ENCODE results near the gene TRRAP. TPM values are rescaled to one million over a fixed set of nuclear protein-coding genes. Genes with fewer than 3 reads are reported as not detected.
"Not testable (repeated sequence)": the region's sequence is repeated elsewhere in the genome, so short reads cannot be mapped to it uniquely, and the experiment has no call there.

The TRRAP gene
- total and polyA plus RNA-seq, 5 experiments from 2014 or later: 2.6 to 63.4 (median 5.9) TPM

DNA sequence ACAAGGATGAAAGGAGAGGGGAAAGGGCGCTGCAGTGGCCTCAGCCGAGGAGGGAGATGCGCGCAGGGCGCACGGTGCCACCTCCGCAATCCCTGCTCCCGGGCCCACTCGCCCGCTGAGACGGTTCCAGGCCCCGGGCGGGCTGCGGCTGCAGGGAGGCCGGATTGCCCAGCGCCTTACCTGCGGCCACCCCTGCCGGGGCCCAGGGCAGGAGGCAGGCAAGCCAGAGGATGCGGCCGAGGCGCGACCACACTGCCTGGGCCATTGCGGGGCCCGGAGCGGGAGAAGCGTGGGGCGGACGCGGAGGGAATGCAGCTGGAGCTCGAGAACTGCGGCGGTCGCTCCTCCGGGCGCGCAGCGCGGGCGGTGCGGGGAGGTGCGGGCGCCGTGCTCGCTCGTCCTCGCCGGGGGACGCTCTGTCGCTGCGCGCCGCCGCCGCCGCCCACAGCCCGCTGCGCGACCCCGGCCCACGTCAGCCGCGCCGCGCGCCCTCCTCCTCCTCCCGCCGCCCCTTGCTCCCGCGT lies 8.7 kb upstream of the TRRAP start, which contains the start of gene TMEM130:
Gene TMEM130 (minus strand): TSS at position 418 of the 524 bp plus-strand sequence. CDS start 153 bp downstream, at position 265.
- Mint-ChIP-seq H3K36me3 (no peaks in the 10 kb centered on the region), H3K27me3 (peaks cover 0 to 33% (median 8%) of the 10 kb centered on the region in 5 donors), H3K4me3 (peak within 1 kb of the TSS; percentile 72 to 83 (median 78)), H3K4me1 (peaks cover 0 to 10% (median 4%) of the 10 kb centered on the region in 4 donors), H3K9me3 (no peaks in the 10 kb centered on the region), H3K27ac (peak within 1 kb of the TSS in 2 of 10 donors; percentile 9 to 43)
- DNase-seq (no peak), ATAC-seq (peak in 1 of 2 donors; percentile 47)
- POLR2A ChIA-PET: no interaction called here

- H3K4me3 Mint-ChIP-seq: peak overlapping the region; percentile 72 to 83 (median 78)
- DNase-seq (peak; percentile 3 to 72 (median 34)), ATAC-seq (peak; percentile 77 to 86)
- no peaks in the 10 kb centered on the region for H3K36me3 Mint-ChIP-seq
- no peaks in the 10 kb centered on the region for H3K9me3 Mint-ChIP-seq
- POLR2A ChIA-PET: no interaction called here
- peaks cover 0 to 33% (median 8%) of the 10 kb centered on the region in 5 donors for H3K27me3 Mint-ChIP-seq
- peaks cover 0 to 10% (median 4%) of the 10 kb centered on the region in 4 donors for H3K4me1 Mint-ChIP-seq
- H3K27ac Mint-ChIP-seq: peak overlapping the region in 1 of 10 donors; percentile 43
Measured at GRCh38 chr7:98870121-98870651, 8.1 kb upstream of the TRRAP start.

DNA sequence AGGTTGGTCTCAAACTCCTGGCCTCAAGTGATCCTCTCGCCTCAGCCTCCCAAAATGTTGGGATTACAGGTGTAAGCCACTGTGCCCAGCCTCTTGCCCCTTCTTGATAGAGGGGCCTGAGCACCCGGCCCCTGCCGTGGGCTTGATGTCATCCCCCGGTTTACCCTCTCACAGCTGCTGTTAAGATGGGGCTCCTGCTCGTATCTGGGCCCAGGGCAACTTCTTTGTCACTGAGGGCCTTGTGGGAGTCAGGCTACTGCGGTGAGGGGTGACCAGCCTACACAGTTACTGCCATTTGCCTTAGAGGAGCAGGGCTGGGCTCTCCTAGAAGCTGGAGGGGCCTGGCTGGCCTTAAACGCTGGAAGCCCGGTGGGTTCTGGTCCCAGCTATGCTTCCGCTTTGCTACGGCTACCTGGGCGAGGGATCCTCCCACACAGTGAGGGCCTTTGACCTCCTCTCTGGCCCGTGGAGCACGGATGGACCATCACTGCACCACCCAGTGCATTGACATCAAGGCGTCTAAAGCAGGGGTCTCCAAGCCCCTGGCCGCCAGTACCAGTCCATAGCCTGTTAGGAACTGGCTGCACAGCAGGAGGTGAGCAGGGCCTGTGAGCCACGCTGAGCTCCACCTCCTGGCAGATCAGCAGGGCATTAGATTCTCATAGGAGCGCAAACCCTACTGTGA lies 7.4 kb upstream of the TRRAP start:
- peak overlapping the region in 1 of 10 donors; percentile 9 for H3K27ac Mint-ChIP-seq
- no peaks in the 10 kb centered on the region for H3K9me3 Mint-ChIP-seq
- peak overlapping the region; percentile 72 to 83 (median 78) for H3K4me3 Mint-ChIP-seq
- peaks cover 2 to 33% (median 8%) of the 10 kb centered on the region in 5 donors for H3K27me3 Mint-ChIP-seq
- DNase-seq (no peak), ATAC-seq (no peak)
- no peaks in the 10 kb centered on the region for H3K36me3 Mint-ChIP-seq
- POLR2A ChIA-PET: no interaction called here
- H3K4me1 Mint-ChIP-seq: peaks cover 0 to 10% (median 4%) of the 10 kb centered on the region in 4 donors

DNA sequence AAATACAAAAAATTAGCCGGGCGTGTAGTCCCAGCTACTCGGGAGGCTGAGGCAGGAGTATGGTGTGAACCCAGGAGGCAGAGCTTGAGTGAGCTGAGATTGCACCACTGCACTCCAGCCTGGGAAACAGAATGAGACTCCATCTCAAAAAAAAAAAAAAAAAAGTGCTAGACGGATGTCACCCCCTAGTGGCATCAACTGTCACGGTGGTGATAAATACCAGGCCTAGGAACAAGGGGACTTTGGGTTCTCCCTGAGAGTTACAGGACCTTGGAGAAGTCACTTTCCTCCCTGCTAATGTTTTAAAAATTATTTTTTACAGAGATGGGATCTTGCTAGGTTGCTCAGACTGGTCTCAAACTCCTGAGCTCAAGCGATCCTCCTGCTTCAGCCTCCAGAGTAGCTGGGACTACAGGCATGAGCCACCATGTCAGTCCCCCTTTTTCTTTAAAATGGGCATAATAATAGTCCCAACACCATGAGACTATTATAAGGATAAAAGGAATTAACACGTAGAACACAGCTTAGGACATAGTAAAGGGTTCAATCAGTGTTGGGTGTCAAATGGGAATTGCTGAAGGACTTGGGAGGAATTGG lies 5.9 kb upstream of the TRRAP start:
- H3K9me3 Mint-ChIP-seq: no peaks in the 10 kb centered on the region
- peaks cover 0 to 12% (median 5%) of the 10 kb centered on the region in 4 donors for H3K4me1 Mint-ChIP-seq
- H3K36me3 Mint-ChIP-seq: no peaks in the 10 kb centered on the region
- POLR2A ChIA-PET: interaction anchor here (0.7 kb wide), 1 partner anchor 1730 kb away, joined by 4 read pairs; no protein-coding TSS in a partner anchor
- H3K4me3 Mint-ChIP-seq: no peak overlapping the region
- DNase-seq: peak in 4 of 10 donors; percentile 7 to 26 (median 16)
- peaks cover 2 to 30% (median 8%) of the 10 kb centered on the region in 5 donors for H3K27me3 Mint-ChIP-seq
- ATAC-seq: peak in 1 of 2 donors; percentile 38
- no peak overlapping the region for H3K27ac Mint-ChIP-seq

- H3K4me3 Mint-ChIP-seq, DNase-seq, ATAC-seq, H3K36me3 Mint-ChIP-seq, H3K27ac Mint-ChIP-seq, H3K9me3 Mint-ChIP-seq, POLR2A ChIA-PET: not testable (repeated sequence)
- peaks cover 0 to 12% (median 8%) of the 10 kb centered on the region in 4 donors for H3K4me1 Mint-ChIP-seq
- peaks cover 2 to 25% (median 5%) of the 10 kb centered on the region in 5 donors for H3K27me3 Mint-ChIP-seq
Measured at GRCh38 chr7:98873610-98874009, 4.7 kb upstream of the TRRAP start.

DNA sequence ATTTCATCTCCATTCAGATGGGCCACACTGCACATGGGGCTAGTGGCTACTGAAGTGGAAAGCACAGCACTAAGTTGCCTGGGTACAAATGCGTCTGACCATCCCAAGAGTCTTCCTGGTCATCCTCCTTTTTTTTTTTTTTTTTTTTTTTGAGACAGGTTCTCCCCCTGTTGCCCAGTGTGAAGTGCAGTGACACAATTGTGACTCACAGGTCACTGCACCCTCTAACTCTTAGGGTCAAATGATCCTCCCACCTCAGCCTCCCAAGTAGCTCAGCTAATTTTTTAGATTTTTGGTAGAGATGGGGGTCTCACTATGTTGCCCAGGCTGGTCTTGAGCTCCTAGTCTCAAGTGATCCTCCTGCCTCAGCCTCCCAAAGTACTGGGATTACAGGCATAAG lies 3.4 kb upstream of the TRRAP start:
- Mint-ChIP-seq H3K27ac (no peak overlapping the region), H3K4me1 (peaks cover 0 to 17% (median 7%) of the 10 kb centered on the region in 4 donors), H3K9me3 (no peaks in the 10 kb centered on the region), H3K27me3 (peaks cover 2 to 19% (median 5%) of the 10 kb centered on the region in 5 donors), H3K4me3 (no peak overlapping the region), H3K36me3 (no peaks in the 10 kb centered on the region)
- POLR2A ChIA-PET: no interaction called here
- ATAC-seq (no peak), DNase-seq (no peak)

- no peak for DNase-seq
- POLR2A ChIA-PET: no interaction called here
- Mint-ChIP-seq H3K9me3 (no peaks in the 10 kb centered on the region), H3K27ac (peak overlapping the region in 1 of 10 donors; percentile 10), H3K27me3 (peaks cover 0 to 15% (median 4%) of the 10 kb centered on the region in 5 donors), H3K36me3 (no peaks in the 10 kb centered on the region), H3K4me1 (peaks cover 0 to 19% (median 8%) of the 10 kb centered on the region in 4 donors), H3K4me3 (peak overlapping the region in 2 of 10 donors; percentile 26 to 73)
- no peak for ATAC-seq
Measured at GRCh38 chr7:98875501-98875900, 2.8 kb upstream of the TRRAP start.

DNA sequence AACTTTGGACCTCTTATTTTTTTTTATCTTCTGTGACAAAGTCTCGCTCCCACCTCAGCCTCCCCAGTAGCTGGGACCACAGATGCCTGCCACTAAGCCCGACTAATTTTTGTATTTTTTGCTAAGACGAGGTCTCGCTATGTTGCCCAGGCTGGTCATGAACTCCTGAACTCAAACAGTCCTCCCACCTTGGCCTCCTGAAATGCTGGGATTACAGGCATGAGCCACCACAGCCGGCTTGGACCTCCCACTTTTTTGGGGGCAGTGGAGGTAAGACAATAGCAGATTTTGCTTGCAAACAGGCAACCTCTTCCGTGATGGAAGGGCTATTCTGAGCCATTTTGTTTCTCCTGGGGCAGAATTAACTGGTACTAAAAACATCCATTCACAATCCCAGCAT lies 1.2 kb upstream of the TRRAP start:
- no peak for DNase-seq
- POLR2A ChIA-PET: no interaction called here
- no peaks in the 10 kb centered on the region for H3K9me3 Mint-ChIP-seq
- peaks cover 0 to 26% (median 13%) of the 10 kb centered on the region in 4 donors for H3K4me1 Mint-ChIP-seq
- H3K4me3 Mint-ChIP-seq: peak overlapping the region; percentile 50 to 85 (median 70)
- peaks cover 0 to 4% (median 0%) of the 10 kb centered on the region in 5 donors for H3K27me3 Mint-ChIP-seq
- H3K36me3 Mint-ChIP-seq: peaks cover 0 to 9% (median 5%) of the 10 kb centered on the region in 3 donors
- ATAC-seq: no peak
- peak overlapping the region in 8 of 10 donors; percentile 24 to 83 (median 58) for H3K27ac Mint-ChIP-seq

- H3K4me3 Mint-ChIP-seq: peak overlapping the region; percentile 50 to 85 (median 70)
- peaks cover 0 to 4% (median 0%) of the 10 kb centered on the region in 5 donors for H3K27me3 Mint-ChIP-seq
- peak in 2 of 10 donors; percentile 1 to 3 for DNase-seq
- no peaks in the 10 kb centered on the region for H3K9me3 Mint-ChIP-seq
- peaks cover 0 to 16% (median 5%) of the 10 kb centered on the region in 3 donors for H3K36me3 Mint-ChIP-seq
- peaks cover 0 to 26% (median 14%) of the 10 kb centered on the region in 4 donors for H3K4me1 Mint-ChIP-seq
- peak overlapping the region; percentile 37 to 83 (median 60) for H3K27ac Mint-ChIP-seq
- ATAC-seq: no peak
- POLR2A ChIA-PET: interaction anchor here (0.7 to 2.9 kb wide), 7 partner anchors 40 to 1761 kb away, joined by 3 to 12 read pairs (median 4); partner anchors contain the start of genes SDHAF3 and TECPR1
Measured at GRCh38 chr7:98877692-98878364, 504 bp upstream of the TRRAP start.

DNA sequence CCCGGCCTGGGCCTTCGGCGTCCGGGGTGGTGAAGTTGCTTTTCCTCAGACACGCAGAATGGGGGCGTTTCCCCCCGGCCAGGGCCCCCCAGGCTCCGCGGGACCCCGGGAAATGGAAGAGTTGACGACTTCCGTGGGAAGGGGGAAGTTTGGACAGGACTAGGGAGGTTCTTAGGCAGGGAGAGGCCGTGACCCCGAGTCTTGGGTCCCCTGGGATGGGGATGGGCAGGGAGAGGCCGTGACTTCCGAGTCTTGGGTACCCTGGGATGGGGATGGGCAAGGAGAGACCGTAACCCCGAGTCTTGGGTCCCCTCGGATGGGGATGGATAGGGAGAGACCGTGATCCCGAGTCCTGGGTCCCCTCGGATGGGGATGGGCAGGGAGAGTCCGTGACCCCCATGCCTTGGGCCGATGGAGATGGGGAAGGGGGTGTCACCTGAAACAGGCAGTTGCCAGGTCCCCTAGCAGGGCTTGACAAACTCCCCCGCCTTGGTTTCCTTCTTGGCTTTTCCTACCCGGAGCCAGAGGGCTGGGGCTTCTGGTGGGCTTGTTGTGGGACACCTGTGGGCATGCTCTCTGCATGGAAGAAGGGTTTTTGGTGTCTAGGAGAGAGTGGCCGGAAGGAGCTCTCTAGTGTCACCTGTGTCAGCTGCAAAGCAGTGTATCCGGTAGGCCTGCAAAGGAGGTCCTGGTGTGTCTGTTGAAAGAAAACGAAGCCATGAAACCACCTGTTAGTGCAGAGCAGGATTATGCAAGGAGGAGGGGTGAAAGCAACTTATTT lies 1.1 kb downstream of the TRRAP start:
- POLR2A ChIA-PET: interaction anchor here (0.6 to 2.9 kb wide), 9 partner anchors 9 to 1762 kb away, joined by 3 to 12 read pairs (median 5); partner anchors contain the start of genes SDHAF3 and TECPR1
- Mint-ChIP-seq H3K9me3 (no peaks in the 10 kb centered on the region), H3K27me3 (peaks cover 0 to 4% (median 0%) of the 10 kb centered on the region in 5 donors), H3K27ac (peak overlapping the region; percentile 88 to 97 (median 96)), H3K4me3 (peak overlapping the region; percentile 85 to 99 (median 94)), H3K36me3 (peaks cover 0 to 31% (median 9%) of the 10 kb centered on the region in 3 donors), H3K4me1 (peaks cover 0 to 34% (median 18%) of the 10 kb centered on the region in 4 donors)
- ATAC-seq (peak; percentile 77 to 89), DNase-seq (peak; percentile 28 to 84 (median 68))

- Mint-ChIP-seq H3K36me3 (peaks cover 0 to 36% (median 9%) of the 10 kb centered on the region in 3 donors), H3K4me1 (peaks cover 0 to 37% (median 18%) of the 10 kb centered on the region in 4 donors), H3K27me3 (peaks cover 0 to 4% (median 0%) of the 10 kb centered on the region in 5 donors), H3K9me3 (no peaks in the 10 kb centered on the region), H3K4me3 (peak overlapping the region; percentile 85 to 99 (median 94)), H3K27ac (peak overlapping the region; percentile 88 to 97 (median 96))
- POLR2A ChIA-PET: interaction anchor here (0.7 to 2.9 kb wide), 4 partner anchors 8 to 629 kb away, joined by 3 to 12 read pairs (median 4); no protein-coding TSS in a partner anchor
- ATAC-seq (no peak), DNase-seq (no peak)
Measured at GRCh38 chr7:98879979-98880315, 1.6 kb downstream of the TRRAP start.
